HUDEP-2 (cell line): Measurements from ENCODE around the gene ZNF354C.
"Not testable (repeated sequence)": the region's sequence is repeated elsewhere in the genome, so short reads cannot be mapped to it uniquely, and the experiment has no call there.

Source experiments
- DNase-seq, 76 experiments: peaks; one replicate each; lab custom pipeline; 2025; ENCODE audit not compliant: unreplicated experiment in 76 of 76; lab: John Stamatoyannopoulos, UW

ZNF354C gene

DNA sequence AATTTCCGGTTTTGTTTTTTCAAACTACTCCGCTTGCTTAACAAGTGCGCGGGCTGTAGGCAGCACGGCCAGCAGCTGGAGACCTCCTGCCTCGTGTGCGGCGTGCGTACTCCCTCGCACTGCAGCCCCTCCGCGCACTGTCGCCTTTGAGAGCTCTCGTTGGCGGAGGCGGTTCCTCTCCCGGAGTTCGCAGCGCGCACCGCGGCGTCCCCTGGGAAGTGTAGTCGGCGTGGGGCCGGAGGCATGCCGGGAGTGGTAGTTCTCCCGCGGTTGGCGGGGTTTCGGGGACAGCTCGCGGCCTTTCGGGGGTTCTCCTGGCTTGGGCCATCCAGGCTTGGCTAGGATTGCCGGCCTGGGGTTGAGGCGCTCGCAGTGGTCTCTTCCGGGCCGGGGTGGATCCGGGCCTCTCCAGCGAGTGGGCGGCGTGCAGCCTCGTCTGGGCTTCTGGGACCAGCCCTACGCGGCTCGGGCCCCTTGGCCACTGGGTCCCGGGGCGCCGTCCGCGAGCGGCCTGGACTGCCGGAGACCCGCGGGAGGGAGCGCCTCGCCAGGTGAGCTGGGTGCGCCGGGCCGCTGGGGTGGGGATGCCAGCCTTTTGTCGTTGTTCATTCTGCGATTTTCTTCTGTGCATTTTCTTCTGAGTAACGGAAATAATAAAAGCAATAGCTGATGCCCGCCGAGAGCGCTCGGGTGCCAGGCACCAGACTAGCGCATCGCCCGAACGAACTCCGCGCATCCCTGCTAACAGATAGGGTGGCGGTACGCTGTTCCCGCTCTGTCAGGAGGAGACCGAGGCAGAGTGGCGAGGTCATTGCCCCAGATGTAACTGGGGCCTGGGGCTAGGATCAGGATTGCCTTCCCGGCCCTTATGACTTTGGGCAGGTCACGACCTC is at the start of gene ZNF354C:
Gene ZNF354C (plus strand): TSS at position 258 of the 893 bp plus-strand sequence. CDS start 1,696 bp downstream, outside the sequence.
- DNase-seq = peak in 41 of 76 experiments; percentile 1 to 77 (median 40)

DNA sequence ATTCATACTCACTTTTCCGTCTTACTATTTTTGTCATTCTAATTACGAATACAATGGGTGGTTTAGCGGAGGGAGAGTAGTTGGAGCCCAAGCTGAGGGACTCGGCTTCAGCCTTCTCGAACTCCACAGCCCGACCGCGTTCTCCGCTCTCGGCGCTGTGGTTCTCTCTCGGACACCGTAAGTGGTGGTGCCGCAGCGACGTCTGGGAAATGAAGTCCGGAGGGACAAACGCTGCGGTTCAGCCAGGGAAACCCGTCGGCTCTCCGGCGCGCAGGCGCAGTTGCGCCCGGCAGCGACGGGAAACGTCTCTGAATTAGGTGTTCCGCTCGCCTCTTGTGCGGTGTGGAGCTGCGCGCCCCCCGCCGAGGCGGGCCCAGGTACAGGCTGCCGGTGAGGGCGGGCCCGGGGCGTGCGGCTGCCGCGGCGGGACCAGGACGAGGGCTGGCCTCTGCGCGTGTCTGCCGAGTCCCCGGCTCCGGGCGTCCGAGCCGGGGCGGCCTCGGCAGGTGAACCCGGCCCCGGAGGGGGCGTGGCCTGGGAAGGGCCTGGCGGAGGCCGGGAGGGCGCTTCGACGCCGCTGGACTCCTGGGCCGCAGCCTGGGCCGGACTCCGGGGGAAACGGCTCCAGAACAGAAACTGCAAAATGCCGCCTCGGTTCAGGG is 36.5 kb upstream of the ZNF354C start, which contains the start of gene ZNF879:
Gene ZNF879 (plus strand): TSS at position 277 of the 662 bp plus-strand sequence. CDS start 1,201 bp downstream, outside the sequence.
- DNase-seq = peak in 63 of 76 experiments; percentile 2 to 91 (median 81)

DNA sequence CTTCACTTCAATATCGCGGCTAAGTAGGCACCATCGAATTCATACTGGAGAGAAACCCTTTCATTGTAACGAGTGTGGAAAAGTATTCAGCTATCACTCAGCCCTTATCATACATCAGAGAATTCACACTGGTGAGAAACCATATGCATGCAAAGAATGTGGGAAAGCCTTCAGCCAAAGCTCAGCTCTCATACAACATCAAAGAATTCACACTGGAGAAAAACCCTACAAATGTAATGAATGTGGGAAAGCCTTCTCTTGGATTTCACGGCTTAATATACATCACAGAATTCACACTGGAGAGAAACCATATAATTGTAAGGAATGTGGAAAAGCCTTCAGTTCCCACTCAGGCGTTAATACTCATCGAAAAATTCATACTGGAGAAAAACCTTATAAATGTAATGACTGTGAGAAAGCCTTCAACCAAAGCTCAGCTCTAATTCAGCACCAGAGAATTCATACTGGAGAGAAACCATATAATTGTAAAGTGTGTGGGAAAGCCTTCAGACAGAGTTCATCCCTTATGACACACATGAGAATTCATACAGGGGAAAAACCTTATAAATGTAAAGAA is 27.1 kb upstream of the ZNF354C start:
- no peak for DNase-seq

DNA sequence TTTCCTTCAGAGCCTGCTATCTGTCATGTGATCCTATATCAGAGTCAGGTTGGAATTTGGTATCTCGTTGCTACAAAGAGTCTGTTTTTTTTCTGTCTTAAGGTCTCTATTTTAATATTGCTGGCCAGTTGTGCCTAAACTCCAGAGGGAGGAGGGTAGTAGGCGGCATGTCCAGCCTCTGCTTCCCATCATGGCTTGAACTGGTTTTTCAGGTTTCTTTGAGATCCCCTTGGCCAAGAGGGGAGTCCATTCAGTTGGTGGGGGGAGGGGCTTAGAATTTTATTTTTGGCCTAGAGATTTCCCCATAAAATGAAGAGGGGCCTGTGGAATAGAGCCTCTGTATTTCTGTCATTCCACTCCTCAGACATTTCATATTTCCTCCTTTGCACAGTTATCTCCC is 15.4 kb upstream of the ZNF354C start:
- DNase-seq = no peak

DNA sequence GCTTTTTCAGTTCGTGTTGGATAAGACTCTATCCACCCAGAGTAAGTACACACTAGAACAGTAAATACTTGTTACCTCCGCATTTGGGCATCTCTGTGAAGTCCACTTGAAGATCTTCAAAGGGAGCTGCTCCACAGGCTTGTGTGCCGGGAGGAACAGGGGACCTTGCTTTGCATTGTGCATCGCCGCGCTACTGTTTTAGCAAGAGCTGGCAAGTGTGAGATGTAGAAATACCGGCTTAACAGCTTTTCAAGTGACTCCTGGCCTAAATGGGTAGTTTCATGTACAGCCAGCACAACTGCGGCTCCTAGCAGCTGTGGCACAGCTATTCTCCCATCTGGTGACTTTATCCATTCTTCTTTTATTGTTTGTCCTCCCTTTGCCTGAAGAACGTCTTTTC is 8.4 kb upstream of the ZNF354C start:
- no peak for DNase-seq

DNA sequence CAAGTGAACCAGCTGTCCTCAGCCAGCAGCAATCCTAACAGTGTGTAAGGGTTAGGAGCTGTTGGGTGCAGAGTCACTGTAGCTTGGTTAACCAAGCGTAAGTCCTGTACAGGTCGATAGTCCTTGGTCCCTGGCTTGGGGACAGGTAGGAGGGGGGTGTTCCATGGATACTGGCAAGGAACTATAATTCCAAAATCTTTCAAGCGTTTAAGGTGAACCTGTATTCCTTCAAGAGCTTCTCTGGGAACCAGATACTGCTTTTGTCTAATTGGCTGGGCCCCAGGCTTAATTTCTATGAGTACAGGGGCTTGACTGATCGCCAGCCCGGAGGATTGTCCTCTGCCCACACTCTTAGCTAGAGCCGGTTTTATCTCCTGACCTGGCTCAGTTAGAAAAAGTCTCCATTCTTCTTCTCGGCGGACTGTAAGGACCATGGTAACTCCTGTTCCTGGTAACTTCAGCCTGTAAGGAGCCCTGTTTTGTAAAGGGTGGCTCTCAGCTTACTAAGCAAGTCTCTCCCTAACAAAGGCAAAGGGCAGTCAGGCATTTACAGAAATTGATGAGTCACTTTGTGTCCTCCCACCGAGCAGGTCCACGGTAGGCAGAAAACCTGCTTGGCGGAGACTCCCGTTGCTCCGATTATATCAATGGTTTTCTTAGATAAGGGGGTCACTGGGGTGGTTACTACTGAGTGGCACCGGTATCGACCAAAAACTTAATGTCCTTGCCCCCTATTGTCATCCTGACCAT is 6.0 kb upstream of the ZNF354C start:
- no peak for DNase-seq

DNA sequence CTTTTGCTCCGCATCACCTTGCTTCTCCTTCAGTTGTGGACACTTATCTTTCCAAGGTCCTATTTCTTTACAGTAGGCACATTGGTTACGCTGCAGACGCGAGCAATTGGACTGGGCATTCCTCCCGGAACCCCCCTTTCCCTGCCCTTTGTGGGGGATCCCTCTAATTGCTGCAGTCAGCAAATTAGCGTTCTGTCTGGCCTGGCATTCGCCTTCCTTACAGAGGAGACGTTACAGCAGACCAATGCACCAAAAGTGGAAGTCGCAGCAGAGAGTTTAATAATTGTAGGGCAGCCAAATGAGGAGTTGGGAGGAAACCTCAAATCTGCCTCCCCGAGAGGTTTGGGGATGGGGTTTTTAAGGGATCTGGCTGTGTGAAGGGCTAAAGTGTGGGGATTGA is 5.3 kb upstream of the ZNF354C start:
- no peak for DNase-seq

DNA sequence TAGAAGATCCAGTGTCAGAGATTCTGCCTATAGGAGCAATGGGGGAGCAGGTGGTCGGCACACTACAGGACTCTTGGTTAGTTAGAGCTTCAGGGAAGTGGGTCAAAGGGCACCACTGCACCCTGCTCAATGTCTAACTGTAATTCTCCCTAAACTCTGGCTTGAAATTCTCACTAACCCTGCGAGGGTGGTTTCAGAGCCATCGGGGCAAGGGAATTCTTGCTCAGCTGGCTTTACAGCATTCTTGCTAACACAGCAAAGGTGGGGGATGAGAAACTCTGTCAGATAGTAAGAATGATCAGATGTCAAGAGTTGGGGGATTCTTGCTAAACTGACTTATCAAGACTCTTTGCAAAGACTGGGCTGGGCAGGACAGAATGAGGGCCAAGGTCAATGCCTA is 4.7 kb upstream of the ZNF354C start:
- no peak for DNase-seq

DNA sequence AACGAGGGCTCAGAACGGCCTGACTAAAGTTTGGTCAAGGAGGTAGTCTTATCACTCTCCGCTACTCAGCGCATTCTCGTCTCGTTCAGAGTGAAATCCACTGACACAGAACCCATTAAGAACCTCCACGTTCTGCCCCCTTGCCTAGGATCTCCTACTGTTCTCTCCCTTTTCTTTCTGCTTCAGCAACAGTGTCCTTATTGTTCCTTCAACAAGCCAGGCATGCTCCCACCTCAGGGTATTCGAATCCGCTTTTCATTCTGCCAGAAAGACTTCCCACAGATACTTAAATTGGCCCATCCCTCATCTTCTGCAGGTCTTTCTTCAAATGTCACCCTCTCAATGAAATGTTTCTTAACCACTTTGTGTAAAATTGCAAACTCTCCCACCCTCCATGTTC is 4.3 kb upstream of the ZNF354C start:
- no peak for DNase-seq

DNA sequence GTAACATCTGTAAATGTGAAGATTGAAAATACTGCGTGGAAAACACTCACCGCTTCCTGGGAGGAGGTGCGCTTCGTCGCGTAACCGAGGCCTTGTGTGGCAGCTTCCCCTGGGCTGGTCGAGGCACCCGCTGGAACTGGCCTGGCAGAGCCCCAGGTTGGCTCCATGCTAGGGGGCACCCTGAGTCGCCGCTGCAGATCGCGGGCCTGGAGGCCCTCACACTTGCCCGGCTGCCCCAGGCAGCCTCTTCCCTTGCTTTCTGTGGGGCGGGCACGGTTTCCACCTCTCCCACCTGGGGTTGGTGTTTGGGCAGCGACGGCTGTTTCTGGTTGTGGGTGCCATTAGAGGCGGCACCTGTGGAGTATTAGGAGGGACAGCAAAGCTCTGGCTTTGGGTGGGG is 852 bp downstream of the ZNF354C start:
- DNase-seq = no peak

DNA sequence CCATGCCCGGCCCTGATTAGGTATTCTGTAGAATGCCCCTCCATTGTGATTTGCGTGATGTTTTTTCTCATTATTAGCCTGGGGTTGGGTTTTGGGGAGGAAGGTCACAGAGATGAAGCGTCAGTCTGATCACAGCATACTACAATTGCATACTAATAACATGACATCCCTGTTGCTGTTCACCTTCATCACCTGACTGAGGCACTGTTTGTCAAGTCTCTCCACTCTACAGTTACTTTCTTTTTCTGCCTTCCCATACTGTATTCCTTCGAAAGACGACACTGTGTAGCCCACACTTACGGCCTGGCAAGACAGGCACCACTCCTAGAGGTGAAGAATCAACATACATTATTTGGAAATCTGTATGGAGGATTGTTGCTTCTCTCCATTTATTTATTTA is 5.5 kb downstream of the ZNF354C start:
- no peak for DNase-seq

DNA sequence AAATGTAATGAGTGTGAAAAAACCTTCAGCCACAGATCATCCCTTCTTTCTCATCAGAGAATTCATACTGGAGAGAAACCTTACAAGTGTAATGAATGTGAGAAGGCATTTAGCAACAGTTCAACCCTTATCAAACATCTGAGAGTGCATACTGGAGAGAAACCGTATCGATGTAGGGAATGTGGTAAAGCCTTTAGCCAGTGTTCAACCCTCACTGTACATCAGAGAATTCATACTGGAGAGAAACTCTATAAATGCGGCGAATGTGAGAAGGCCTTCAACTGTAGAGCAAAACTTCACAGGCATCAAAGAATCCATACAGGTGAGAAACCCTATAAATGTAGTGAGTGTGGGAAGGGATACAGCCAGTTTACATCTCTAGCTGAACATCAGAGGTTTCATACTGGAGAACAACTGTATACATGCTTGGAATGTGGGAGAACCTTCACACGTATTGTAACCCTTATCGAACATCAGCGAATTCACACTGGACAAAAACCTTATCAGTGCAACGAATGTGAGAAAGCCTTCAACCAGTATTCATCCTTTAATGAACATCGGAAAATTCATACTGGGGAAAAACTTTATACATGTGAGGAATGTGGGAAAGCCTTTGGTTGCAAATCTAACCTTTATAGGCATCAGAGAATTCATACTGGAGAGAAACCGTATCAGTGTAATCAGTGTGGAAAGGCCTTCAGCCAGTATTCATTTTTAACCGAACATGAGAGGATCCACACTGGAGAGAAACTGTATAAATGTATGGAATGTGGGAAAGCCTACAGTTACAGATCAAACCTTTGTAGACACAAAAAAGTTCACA is 19.2 kb downstream of the ZNF354C start:
- DNase-seq = no peak

DNA sequence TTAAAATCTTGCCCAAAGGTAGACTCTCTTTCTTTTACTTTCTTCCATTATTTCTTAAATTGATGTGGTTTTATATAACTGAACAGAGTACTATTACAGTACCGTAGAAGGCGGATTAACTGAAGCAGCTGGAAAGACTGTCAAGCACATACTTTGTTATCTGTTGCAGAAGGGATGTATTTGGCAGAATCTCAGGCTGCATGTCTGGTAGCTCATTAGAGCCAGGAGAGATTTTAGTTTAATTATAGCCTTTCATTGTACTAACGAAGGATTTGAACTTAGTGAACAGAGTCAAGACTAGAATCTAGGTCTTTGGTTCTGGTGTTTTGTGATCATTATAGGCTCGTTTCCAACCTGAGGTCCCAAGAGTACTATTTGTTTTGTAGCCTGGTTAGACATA is 20.6 kb downstream of the ZNF354C start:
- no peak for DNase-seq

DNA sequence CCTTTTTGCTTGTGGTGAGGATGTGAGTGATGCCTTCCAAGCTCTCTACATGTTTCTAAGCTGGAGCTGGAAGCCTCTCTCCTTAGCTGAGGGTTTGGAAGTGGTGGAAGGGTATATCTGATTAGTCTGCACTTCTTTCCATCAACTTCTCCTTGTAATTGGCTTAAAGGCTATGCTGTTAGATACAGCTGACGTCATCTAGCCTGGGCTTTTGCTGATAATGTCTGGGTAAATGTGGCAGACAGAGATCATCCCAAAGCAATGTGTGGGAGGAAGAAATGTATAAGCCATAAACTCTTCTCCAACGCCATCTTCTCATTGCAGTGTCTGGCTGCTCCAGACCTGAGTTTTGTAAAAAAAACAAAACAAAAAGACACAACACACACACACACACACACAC is 29.3 kb downstream of the ZNF354C start:
- DNase-seq = no peak

DNA sequence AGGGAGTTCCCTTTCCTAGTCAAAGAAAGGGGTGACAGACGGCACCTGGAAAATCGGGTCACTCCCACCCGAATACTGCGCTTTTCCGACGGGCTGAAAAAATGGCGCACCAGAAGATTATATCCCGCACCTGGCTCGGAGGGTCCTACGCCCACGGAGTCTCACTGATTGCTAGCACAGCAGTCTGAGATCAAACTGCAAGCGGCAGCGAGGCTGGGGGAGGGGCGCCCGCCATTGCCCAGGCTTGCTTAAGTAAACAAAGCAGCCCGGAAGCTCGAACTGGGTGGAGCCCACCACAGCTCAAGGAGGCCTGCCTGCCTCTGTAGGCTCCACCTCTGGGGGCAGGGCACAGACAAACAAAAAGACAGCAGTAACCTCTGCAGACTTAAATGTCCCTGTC is 41.1 kb downstream of the ZNF354C start:
- not testable (repeated sequence) for DNase-seq

DNA sequence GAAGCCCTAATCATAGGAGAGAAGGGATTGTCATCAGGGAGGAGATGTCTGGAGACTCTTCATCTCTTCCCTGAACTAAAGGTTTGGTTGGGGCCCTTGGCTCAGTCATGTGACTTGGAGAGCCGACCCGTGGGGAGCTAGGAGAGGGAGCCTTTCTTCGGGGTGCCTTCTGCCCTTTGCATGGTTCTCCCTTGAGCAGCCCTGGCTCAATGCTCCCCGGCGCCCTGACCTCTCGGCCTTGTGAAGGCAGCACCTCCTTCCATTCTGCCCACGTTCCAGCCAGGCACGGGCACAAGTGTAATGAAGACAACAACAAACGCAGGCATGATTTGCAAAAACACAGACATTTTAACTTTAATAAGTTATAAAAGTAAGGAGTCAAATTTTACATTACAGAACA is 50.4 kb downstream of the ZNF354C start:
- no peak for DNase-seq

DNA sequence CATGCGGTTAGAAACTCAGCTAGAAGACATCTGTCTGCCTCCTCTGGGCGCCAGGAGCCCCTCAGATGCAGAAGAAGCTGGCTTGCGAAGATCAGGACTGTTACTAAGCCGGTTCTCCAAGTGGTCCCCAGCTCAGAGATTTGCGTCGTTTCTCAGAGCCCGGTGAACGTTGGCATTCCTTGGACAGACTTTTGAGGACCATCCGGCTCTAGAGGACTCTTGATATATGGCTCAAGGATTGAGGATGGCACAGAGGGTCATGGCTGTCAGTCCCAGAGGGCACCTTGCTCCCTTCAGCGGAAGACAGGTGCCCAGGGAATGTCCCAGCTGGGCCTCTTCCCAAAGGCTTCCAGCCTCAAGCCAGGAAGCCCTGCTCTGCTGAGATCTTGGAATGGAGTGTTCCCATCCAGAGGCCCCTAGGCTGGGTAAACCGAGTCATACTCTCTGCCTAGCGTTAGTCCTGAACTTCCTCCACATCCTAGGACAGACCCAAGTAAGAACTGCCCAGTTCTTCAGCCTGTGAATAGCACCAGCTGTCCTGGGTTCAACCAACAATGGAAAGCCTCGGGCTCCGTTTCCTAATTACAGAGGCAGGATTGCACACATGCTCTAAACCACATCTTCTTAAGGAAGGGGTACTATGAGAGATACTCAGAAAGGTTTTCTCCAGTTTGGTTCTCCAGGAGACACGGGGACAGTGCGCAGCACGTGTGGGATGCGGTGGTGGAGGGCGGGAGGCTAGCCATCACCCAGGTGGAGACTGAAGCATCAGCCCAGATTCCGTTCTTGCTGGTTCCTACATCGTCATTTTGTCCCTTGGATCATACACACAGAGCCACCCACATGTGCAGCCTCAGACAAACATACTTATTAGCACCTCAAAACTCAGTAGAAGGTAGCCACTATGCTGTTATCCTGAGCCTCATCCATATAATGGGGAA is 51.4 kb downstream of the ZNF354C start:
- DNase-seq = no peak

DNA sequence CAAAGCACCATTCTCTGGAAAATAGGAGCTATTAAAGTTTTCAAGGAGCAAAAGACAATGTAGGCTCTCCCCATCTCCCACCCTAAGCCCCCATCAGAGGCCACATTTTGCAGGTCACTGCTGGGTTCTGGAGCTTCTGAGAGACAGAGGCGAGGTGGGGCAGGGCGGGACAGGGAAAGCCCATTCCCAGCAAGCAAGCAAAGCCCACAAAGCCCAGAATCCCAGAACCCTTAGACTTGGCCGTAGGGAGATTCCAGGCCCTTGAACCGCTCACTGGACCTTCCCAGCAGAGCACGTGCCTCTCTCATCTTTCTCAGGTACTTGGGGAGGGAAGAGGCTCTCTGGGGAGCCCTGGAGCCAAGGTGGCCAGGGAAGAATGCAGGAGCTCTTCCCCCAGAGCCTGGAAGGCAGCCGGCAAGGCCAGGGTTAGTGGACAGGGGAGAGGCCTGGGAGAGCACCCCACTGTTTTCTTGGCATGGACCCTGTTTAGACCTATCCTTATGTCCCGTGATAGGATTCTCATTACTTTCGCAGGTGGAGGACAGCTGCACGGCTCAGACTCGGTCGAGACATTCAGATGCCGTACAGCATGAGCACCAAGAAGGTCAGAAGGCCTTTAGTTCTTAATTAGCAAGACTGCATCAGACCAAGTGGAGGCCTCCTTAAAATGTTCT is 52.4 kb downstream of the ZNF354C start:
- DNase-seq = no peak
